BJ (cell line): ENCODE measurements around the gene ABCB6. TPM values are rescaled to one million over a fixed set of nuclear protein-coding genes. Genes with fewer than 3 reads are reported as not detected.

Source experiments
- CTCF ChIA-PET: fragments of 350-600 bp; formaldehyde crosslinking; extraction: SDS; loops from one replicate; lab custom pipeline; 2021; ENCODE audit warnings: antibody characterized with exemption, inconsistent platforms; lab: Yijun Ruan, JAX
- POLR2A ChIA-PET: fragments of 300-600 bp; sonication (Branson Sonifier 250); formaldehyde crosslinking; extraction: SDS; loops from one replicate; lab custom pipeline; 2021; ENCODE audit warnings: antibody characterized with exemption; lab: Charles Lee
- DNase-seq: peaks from one replicate; pipeline ENCODE4 v3.0.0-alpha.2; 2011; ENCODE audit warnings: low read depth
- H3K27me3 ChIP-seq: 2 replicates; pipeline ENCODE4 v1.6.0; 2011; ENCODE audit warnings: low read length; ENCODE audit not compliant: control insufficient read depth, insufficient read depth
- H3K36me3 ChIP-seq: 2 replicates; pipeline ENCODE4 v1.5.1; 2011; ENCODE audit warnings: low read length; ENCODE audit not compliant: control insufficient read depth, insufficient read depth
- H3K4me3 ChIP-seq: 2 replicates; pipeline ENCODE4 v1.5.1; 2011; ENCODE audit warnings: low read depth, mild to moderate bottlenecking, control low read depth, low read length
- CTCF ChIP-seq: IDR thresholded peaks from 2 replicates; pipeline ENCODE4 v1.5.1; 2011; ENCODE audit warnings: low read depth, mild to moderate bottlenecking, control low read depth, inconsistent platforms, low read length, moderate library complexity; ENCODE audit not compliant: insufficient read depth
- polyA plus RNA-seq: library from polyadenylated mRNA; depleted of rRNA; stranded (reverse); fragments of >200 nt; gene quantifications from 2 replicates; pipeline ENCODE4 v1.2.3, GENCODE V29; 2011

The ABCB6 gene
- polyA plus RNA-seq, 1 experiment = 33.4 TPM

- DNase-seq = no peak
- H3K27me3 ChIP-seq = no peaks in the 10 kb centered on the region
- ChIA-PET CTCF (interaction anchor here (0.8 to 4.9 kb wide), 8 partner anchors 9 to 70 kb away, joined by 3 to 29 read pairs (median 7); partner anchors contain the start of genes ABCB6, GLB1L, NHEJ1 and SLC23A3), POLR2A (interaction anchor here (0.5 kb wide), 1 partner anchor 267 kb away, joined by 3 read pairs; no protein-coding TSS in a partner anchor)
- peaks cover 35% of the 10 kb centered on the region for H3K36me3 ChIP-seq
- peak overlapping the region; percentile 64 for H3K4me3 ChIP-seq
- TF ChIP-seq CTCF = no peak
Observed at GRCh38 chr2:219228041-219228910, 9.5 kb upstream of the ABCB6 start.

- peaks cover 46% of the 10 kb centered on the region for H3K36me3 ChIP-seq
- H3K4me3 ChIP-seq = no peak overlapping the region
- ChIA-PET CTCF (no interaction called here), POLR2A (no interaction called here)
- no peaks in the 10 kb centered on the region for H3K27me3 ChIP-seq
- no peak for TF ChIP-seq CTCF
- DNase-seq = no peak
Observed at GRCh38 chr2:219225350-219225749, 6.6 kb upstream of the ABCB6 start.

- peaks cover 54% of the 10 kb centered on the region for H3K36me3 ChIP-seq
- no peak for DNase-seq
- H3K27me3 ChIP-seq = no peaks in the 10 kb centered on the region
- TF ChIP-seq CTCF = no peak
- POLR2A ChIA-PET = no interaction called here
- H3K4me3 ChIP-seq = no peak overlapping the region
- CTCF ChIA-PET = interaction anchor here (0.8 to 1.0 kb wide), 2 partner anchors 55 to 75 kb away, joined by 4 read pairs; partner anchors contain the start of gene DNAJB2
Observed at GRCh38 chr2:219223831-219224610, 5.3 kb upstream of the ABCB6 start.

- CTCF ChIA-PET = interaction anchor here (2.2 kb wide), 1 partner anchor 73 kb away, joined by 15 read pairs; no protein-coding TSS in a partner anchor
- no peak for TF ChIP-seq CTCF
- H3K36me3 ChIP-seq = peaks cover 54% of the 10 kb centered on the region
Observed at GRCh38 chr2:219221957-219222518, 3.3 kb upstream of the ABCB6 start.

More at GRCh38 chr2:219221957-219222518, 3.3 kb upstream of the ABCB6 start:
- Histone ChIP-seq H3K27me3 (no peaks in the 10 kb centered on the region), H3K4me3 (no peak overlapping the region)
- POLR2A ChIA-PET = no interaction called here
- no peak for DNase-seq
